Measurements from ENCODE around the gene TEP1. TPM values are rescaled to one million over a fixed set of nuclear protein-coding genes. Genes with fewer than 3 reads are reported as not detected.

The TEP1 gene
- 10 to 100 TPM; 33.0 to 54.2 TPM for total RNA-seq

- no peak for TF ChIP-seq CTCF (IDR thresholded peaks at IDR 0.05)
- Histone ChIP-seq H3K27ac (peak within 1 kb of the TSS; percentile 96 to 97), H3K9me3 (no peaks in the 10 kb centered on the region), H3K27me3 (replicated peaks; ENCODE audit: insufficient read depth) (no peaks in the 10 kb centered on the region), H3K4me3 (peak within 1 kb of the TSS; percentile 91), H3K36me3 (peaks cover 3% of the 10 kb centered on the region), H3K4me1 (ENCODE audit: control insufficient read depth in 1 of 2, low read depth in 2 of 2) (peaks cover 11 to 17% of the 10 kb centered on the region in 2 donors)
- ATAC-seq (ENCODE audit: insufficient number of reproducible peaks, low FRiP score, low read depth) (peak; percentile 87), DNase-seq (ENCODE audit: low spot score) (peak; percentile 64)
These were observed at the start of gene TEP1 for GRCh38 chr14:20412876-20413743. Gene TEP1, minus strand, starts transcription at chr14:20413501. Its CDS starts 5,062 bp downstream, at chr14:20408439.

GRCh38 chr14:20461225-20462141 lies 48.2 kb upstream of the TEP1 start, which contains the start of gene PIP4P1:
Gene PIP4P1, minus strand, starts transcription at chr14:20461434. Its CDS starts 109 bp downstream, at chr14:20461325.
- H3K36me3 ChIP-seq = peaks cover 23% of the 10 kb centered on the region
- ATAC-seq (ENCODE audit: insufficient number of reproducible peaks, low FRiP score, low read depth) (peak; percentile 99), DNase-seq (ENCODE audit: low spot score) (peak; percentile 99)
- H3K27ac ChIP-seq = peak within 1 kb of the TSS; percentile 71 to 84
- H3K9me3 ChIP-seq = no peaks in the 10 kb centered on the region
- H3K4me3 ChIP-seq = peak within 1 kb of the TSS; percentile 95
- peaks cover 10 to 17% of the 10 kb centered on the region in 2 donors for H3K4me1 ChIP-seq (ENCODE audit: control insufficient read depth in 1 of 2, low read depth in 2 of 2)
- H3K27me3 ChIP-seq (replicated peaks; ENCODE audit: insufficient read depth) = no peaks in the 10 kb centered on the region
- no peak for TF ChIP-seq CTCF (IDR thresholded peaks at IDR 0.05)

- no peak for TF ChIP-seq CTCF (IDR thresholded peaks at IDR 0.05)
- Histone ChIP-seq H3K9me3 (no peaks in the 10 kb centered on the region), H3K4me1 (ENCODE audit: control insufficient read depth in 1 of 2, low read depth in 2 of 2) (peaks cover 18 to 25% of the 10 kb centered on the region in 2 donors), H3K36me3 (peaks cover 23% of the 10 kb centered on the region), H3K27me3 (replicated peaks; ENCODE audit: insufficient read depth) (no peaks in the 10 kb centered on the region), H3K27ac (peak overlapping the region; percentile 66 to 84), H3K4me3 (peak overlapping the region; percentile 95)
- ATAC-seq (ENCODE audit: insufficient number of reproducible peaks, low FRiP score, low read depth) (no peak), DNase-seq (ENCODE audit: low spot score) (no peak)
These were observed 47.3 kb upstream of the TEP1 start for GRCh38 chr14:20460458-20461224.

- peaks cover 29 to 35% of the 10 kb centered on the region in 2 donors for H3K4me1 ChIP-seq (ENCODE audit: control insufficient read depth in 1 of 2, low read depth in 2 of 2)
- no peak for ATAC-seq (ENCODE audit: insufficient number of reproducible peaks, low FRiP score, low read depth)
- DNase-seq (ENCODE audit: low spot score) = no peak
- H3K27ac ChIP-seq = no peak overlapping the region
- H3K9me3 ChIP-seq = no peaks in the 10 kb centered on the region
- peaks cover 23% of the 10 kb centered on the region for H3K36me3 ChIP-seq
- H3K27me3 ChIP-seq (replicated peaks; ENCODE audit: insufficient read depth) = no peaks in the 10 kb centered on the region
- H3K4me3 ChIP-seq = no peak overlapping the region
- no peak for TF ChIP-seq CTCF (IDR thresholded peaks at IDR 0.05)
These were observed 44.9 kb upstream of the TEP1 start for GRCh38 chr14:20458031-20458789.

Data from thoracic aorta (tissue), 2 donors.